Stimulated activated naive CD8-positive, alpha-beta T cell treated with anti-CD3 and anti-CD28 coated beads, Interleukin-15, Interleukin-2, amounts not matched to agents 100 ng/mL and 50 ng/mL, for 24 hours (primary cell): ENCODE results near the gene FN3KRP.

Source experiments
- H3K27ac Mint-ChIP-seq: one replicate; pipeline ENCODE4 v1.8.0; 2021; ENCODE audit warnings: mild to moderate bottlenecking, mixed read lengths
- H3K27me3 Mint-ChIP-seq: one replicate; pipeline ENCODE4 v1.8.0; 2021; ENCODE audit warnings: mixed read lengths
- H3K36me3 Mint-ChIP-seq: one replicate; pipeline ENCODE4 v1.8.0; 2021; ENCODE audit warnings: low read depth, mixed read lengths
- H3K4me1 Mint-ChIP-seq: one replicate; pipeline ENCODE4 v1.8.0; 2021; ENCODE audit warnings: low read depth, mixed read lengths
- H3K4me3 Mint-ChIP-seq: one replicate; pipeline ENCODE4 v1.8.0; 2021; ENCODE audit warnings: mild to moderate bottlenecking, mixed read lengths
- H3K9me3 Mint-ChIP-seq: one replicate; pipeline ENCODE4 v1.8.0; 2021; ENCODE audit warnings: mixed read lengths

FN3KRP gene

GRCh38 chr17:82713071-82713723 lies 3.3 kb upstream of the FN3KRP start:
- no peak overlapping the region for H3K27ac Mint-ChIP-seq

GRCh38 chr17:82718986-82719685 lies 2.6 kb downstream of the FN3KRP start:
- Mint-ChIP-seq H3K9me3 (no peaks in the 10 kb centered on the region), H3K36me3 (peaks cover 33% of the 10 kb centered on the region), H3K27me3 (no peaks in the 10 kb centered on the region), H3K4me1 (peaks cover 23% of the 10 kb centered on the region), H3K4me3 (no peak overlapping the region), H3K27ac (no peak overlapping the region)

More at GRCh38 chr17:82713071-82713723, 3.3 kb upstream of the FN3KRP start:
- H3K4me1 Mint-ChIP-seq: peaks cover 19% of the 10 kb centered on the region
- H3K9me3 Mint-ChIP-seq: no peaks in the 10 kb centered on the region
- H3K4me3 Mint-ChIP-seq: no peak overlapping the region
- peaks cover 6% of the 10 kb centered on the region for H3K36me3 Mint-ChIP-seq
- H3K27me3 Mint-ChIP-seq: no peaks in the 10 kb centered on the region

GRCh38 chr17:82720204-82720603 lies 3.7 kb downstream of the FN3KRP start:
- Mint-ChIP-seq H3K9me3 (no peaks in the 10 kb centered on the region), H3K36me3 (peaks cover 33% of the 10 kb centered on the region), H3K4me1 (peaks cover 23% of the 10 kb centered on the region), H3K27ac (no peak overlapping the region), H3K27me3 (no peaks in the 10 kb centered on the region), H3K4me3 (no peak overlapping the region)

- Mint-ChIP-seq H3K27ac (no peak overlapping the region), H3K9me3 (no peaks in the 10 kb centered on the region)
These were observed 6.0 kb downstream of the FN3KRP start for GRCh38 chr17:82722341-82723013.

GRCh38 chr17:82723169-82723807 lies 6.8 kb downstream of the FN3KRP start:
- H3K27ac Mint-ChIP-seq: no peak overlapping the region
- peaks cover 39% of the 10 kb centered on the region for H3K36me3 Mint-ChIP-seq
- H3K4me1 Mint-ChIP-seq: peaks cover 4% of the 10 kb centered on the region
- H3K9me3 Mint-ChIP-seq: no peaks in the 10 kb centered on the region
- no peak overlapping the region for H3K4me3 Mint-ChIP-seq
- H3K27me3 Mint-ChIP-seq: no peaks in the 10 kb centered on the region

More at GRCh38 chr17:82722341-82723013, 6.0 kb downstream of the FN3KRP start:
- Mint-ChIP-seq H3K4me1 (peaks cover 13% of the 10 kb centered on the region), H3K27me3 (no peaks in the 10 kb centered on the region), H3K4me3 (no peak overlapping the region), H3K36me3 (peaks cover 39% of the 10 kb centered on the region)

GRCh38 chr17:82726427-82726826 lies 9.9 kb downstream of the FN3KRP start:
- no peaks in the 10 kb centered on the region for H3K27me3 Mint-ChIP-seq
- no peaks in the 10 kb centered on the region for H3K9me3 Mint-ChIP-seq
- H3K27ac Mint-ChIP-seq: no peak overlapping the region
- peaks cover 35% of the 10 kb centered on the region for H3K36me3 Mint-ChIP-seq
- H3K4me1 Mint-ChIP-seq: no peaks in the 10 kb centered on the region
- no peak overlapping the region for H3K4me3 Mint-ChIP-seq

GRCh38 chr17:82729479-82730260 lies 13.2 kb downstream of the FN3KRP start:
- peaks cover 34% of the 10 kb centered on the region for H3K36me3 Mint-ChIP-seq
- no peak overlapping the region for H3K4me3 Mint-ChIP-seq
- no peaks in the 10 kb centered on the region for H3K9me3 Mint-ChIP-seq
- no peaks in the 10 kb centered on the region for H3K4me1 Mint-ChIP-seq
- no peak overlapping the region for H3K27ac Mint-ChIP-seq
- H3K27me3 Mint-ChIP-seq: no peaks in the 10 kb centered on the region

GRCh38 chr17:82732118-82732743 lies 15.7 kb downstream of the FN3KRP start:
- H3K36me3 Mint-ChIP-seq: peaks cover 30% of the 10 kb centered on the region
- no peak overlapping the region for H3K4me3 Mint-ChIP-seq
- no peak overlapping the region for H3K27ac Mint-ChIP-seq
- H3K4me1 Mint-ChIP-seq: peaks cover 2% of the 10 kb centered on the region
- peaks cover 4% of the 10 kb centered on the region for H3K27me3 Mint-ChIP-seq
- H3K9me3 Mint-ChIP-seq: no peaks in the 10 kb centered on the region

GRCh38 chr17:82734987-82735866 lies 18.7 kb downstream of the FN3KRP start, which contains the start of gene FN3K:
FN3K (plus strand) TSS chr17:82735615; CDS start chr17:82735637, 22 bp downstream.
- H3K27me3 Mint-ChIP-seq: peaks cover 4% of the 10 kb centered on the region
- H3K4me3 Mint-ChIP-seq: peak within 1 kb of the TSS; percentile 43
- H3K9me3 Mint-ChIP-seq: peaks cover 3% of the 10 kb centered on the region
- H3K27ac Mint-ChIP-seq: no peak within 1 kb of the TSS
- H3K36me3 Mint-ChIP-seq: peaks cover 21% of the 10 kb centered on the region
- peaks cover 2% of the 10 kb centered on the region for H3K4me1 Mint-ChIP-seq

GRCh38 chr17:82736511-82737185 lies 20.1 kb downstream of the FN3KRP start:
- Mint-ChIP-seq H3K4me3 (no peak overlapping the region), H3K9me3 (peaks cover 16% of the 10 kb centered on the region), H3K27ac (no peak overlapping the region), H3K36me3 (peaks cover 31% of the 10 kb centered on the region), H3K27me3 (peaks cover 4% of the 10 kb centered on the region), H3K4me1 (peaks cover 2% of the 10 kb centered on the region)

GRCh38 chr17:82737967-82738877 lies 21.7 kb downstream of the FN3KRP start:
- Mint-ChIP-seq H3K4me3 (no peak overlapping the region), H3K9me3 (peaks cover 20% of the 10 kb centered on the region), H3K27me3 (peaks cover 4% of the 10 kb centered on the region), H3K27ac (no peak overlapping the region), H3K36me3 (peaks cover 28% of the 10 kb centered on the region), H3K4me1 (peaks cover 2% of the 10 kb centered on the region)
